LNCAP (cell line): ENCODE results near the gene UBAP1.

Experiments used
- TF ChIP-seq, protein P1 (sequence below): fragments of 450-650 bp; IDR thresholded peaks from 2 replicates; pipeline ENCODE4 v1.5.1; 2017; ENCODE audit warnings: mild to moderate bottlenecking

UBAP1 gene

DNA sequence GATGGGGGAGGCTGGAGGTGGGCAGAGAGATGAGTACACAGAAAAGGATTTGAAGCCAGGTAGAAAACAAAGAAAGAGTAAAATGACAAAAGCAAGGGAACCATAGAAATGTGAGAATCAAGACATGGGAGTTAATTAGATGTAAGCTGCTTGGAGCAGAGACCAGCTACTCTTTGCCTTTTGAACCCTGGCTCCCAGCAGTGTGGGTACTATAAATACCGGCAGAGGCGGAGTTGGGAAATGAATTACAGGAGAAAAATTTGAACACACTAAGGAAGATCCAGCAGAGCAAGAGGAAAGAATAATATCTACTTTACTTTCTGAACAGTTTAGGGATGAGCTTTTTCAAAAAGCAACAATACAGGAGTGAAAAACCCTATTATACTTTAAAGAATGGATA lies 113.7 kb downstream of the UBAP1 start:
- TF ChIP-seq, protein P1, sequence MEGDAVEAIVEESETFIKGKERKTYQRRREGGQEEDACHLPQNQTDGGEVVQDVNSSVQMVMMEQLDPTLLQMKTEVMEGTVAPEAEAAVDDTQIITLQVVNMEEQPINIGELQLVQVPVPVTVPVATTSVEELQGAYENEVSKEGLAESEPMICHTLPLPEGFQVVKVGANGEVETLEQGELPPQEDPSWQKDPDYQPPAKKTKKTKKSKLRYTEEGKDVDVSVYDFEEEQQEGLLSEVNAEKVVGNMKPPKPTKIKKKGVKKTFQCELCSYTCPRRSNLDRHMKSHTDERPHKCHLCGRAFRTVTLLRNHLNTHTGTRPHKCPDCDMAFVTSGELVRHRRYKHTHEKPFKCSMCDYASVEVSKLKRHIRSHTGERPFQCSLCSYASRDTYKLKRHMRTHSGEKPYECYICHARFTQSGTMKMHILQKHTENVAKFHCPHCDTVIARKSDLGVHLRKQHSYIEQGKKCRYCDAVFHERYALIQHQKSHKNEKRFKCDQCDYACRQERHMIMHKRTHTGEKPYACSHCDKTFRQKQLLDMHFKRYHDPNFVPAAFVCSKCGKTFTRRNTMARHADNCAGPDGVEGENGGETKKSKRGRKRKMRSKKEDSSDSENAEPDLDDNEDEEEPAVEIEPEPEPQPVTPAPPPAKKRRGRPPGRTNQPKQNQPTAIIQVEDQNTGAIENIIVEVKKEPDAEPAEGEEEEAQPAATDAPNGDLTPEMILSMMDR, result no peak
